Measurements from ENCODE around the gene TSPAN9.

DNA sequence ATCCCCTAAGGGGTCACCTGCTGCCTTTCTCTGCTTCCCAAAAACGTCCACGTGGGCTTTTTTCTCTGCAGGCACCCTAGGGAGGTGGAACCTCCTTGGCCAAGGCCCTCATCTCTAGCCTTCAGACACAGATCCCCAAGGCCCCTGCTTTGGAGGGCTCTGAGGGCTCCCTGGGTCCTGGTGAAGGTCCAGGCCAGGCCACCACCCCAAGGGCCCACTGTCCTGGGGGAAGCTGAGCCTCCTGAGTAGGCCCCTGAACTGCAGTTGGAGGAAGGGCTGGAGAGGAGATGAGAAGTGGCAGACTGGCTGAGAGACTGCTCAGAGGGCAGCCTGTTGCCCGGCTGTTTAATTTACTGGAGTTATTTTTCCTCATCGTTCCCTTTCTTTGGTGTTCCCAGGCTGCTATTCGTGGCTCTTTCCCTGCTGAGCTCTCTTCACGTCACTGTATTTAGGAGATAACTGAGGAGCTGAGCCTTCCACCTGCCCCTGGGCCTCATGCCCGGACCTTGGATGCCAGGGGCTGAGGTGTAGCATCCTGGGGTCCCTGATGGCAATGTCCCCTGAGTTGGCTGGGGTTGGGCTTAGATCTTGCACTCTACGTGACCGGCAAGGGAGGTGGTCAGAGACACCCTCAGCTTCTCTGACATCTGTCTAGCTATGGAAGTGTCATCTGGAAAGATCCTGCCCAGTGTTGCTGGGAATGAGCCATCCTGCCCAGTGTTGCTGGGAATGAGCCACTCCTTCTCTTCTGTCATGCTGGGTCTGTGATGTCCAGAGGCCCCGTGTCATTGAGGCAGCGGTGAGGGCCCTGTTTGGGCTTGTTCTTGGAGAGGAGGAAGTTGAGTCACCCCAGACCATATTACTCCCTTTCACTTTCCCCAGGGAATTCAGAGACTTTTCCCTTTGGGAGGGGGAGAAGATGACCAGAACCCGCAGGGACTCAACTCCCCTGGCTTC lies 139.8 kb downstream of the TSPAN9 start:
- no peak for TF ChIP-seq POLR2A (IDR thresholded peaks at IDR 0.05)
- TF ChIP-seq, protein P1, sequence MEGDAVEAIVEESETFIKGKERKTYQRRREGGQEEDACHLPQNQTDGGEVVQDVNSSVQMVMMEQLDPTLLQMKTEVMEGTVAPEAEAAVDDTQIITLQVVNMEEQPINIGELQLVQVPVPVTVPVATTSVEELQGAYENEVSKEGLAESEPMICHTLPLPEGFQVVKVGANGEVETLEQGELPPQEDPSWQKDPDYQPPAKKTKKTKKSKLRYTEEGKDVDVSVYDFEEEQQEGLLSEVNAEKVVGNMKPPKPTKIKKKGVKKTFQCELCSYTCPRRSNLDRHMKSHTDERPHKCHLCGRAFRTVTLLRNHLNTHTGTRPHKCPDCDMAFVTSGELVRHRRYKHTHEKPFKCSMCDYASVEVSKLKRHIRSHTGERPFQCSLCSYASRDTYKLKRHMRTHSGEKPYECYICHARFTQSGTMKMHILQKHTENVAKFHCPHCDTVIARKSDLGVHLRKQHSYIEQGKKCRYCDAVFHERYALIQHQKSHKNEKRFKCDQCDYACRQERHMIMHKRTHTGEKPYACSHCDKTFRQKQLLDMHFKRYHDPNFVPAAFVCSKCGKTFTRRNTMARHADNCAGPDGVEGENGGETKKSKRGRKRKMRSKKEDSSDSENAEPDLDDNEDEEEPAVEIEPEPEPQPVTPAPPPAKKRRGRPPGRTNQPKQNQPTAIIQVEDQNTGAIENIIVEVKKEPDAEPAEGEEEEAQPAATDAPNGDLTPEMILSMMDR (IDR thresholded peaks at IDR 0.05): no peak

All from body of pancreas (tissue), 4 donors.